ENCODE results near the gene CD6.

DNA sequence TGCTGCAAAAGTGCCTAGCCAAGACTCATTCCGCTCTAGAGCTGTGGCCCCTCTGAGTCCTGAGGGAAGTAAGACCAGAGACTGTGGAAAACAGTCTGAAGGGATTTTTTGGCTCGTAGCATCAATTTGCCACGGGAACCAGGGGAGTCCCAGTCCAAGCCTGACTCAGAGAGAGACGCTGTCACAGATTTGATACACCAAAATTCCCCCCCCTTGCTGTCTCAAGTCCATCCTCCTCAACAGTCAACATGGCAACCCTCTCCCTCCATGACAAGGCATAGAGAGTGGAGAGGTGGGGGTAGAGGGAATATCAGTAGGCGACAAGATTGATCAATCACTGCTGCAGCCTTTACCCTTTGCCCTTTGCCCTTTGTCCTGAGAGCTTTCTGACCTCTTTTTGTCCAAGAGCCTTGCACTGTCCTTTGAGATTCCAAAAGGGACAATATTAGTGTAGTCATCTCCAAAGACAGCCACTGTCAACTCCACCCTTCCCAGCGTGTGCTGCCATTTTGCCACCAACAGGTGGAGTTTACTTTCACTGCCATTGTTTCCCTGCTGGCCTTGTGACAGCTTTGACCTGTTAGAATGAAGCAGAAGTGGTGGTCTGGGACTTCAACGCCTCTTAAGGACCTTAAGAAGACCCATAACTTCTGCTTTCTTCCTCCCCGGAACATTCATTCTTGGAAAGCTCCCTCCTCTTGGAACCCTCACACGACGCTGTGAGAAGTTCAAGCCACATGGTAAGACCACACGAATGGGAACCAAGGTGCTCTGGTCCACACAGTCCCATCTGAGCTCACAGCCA, 26.8 kb upstream of the CD6 start:
- TF ChIP-seq, protein P1, sequence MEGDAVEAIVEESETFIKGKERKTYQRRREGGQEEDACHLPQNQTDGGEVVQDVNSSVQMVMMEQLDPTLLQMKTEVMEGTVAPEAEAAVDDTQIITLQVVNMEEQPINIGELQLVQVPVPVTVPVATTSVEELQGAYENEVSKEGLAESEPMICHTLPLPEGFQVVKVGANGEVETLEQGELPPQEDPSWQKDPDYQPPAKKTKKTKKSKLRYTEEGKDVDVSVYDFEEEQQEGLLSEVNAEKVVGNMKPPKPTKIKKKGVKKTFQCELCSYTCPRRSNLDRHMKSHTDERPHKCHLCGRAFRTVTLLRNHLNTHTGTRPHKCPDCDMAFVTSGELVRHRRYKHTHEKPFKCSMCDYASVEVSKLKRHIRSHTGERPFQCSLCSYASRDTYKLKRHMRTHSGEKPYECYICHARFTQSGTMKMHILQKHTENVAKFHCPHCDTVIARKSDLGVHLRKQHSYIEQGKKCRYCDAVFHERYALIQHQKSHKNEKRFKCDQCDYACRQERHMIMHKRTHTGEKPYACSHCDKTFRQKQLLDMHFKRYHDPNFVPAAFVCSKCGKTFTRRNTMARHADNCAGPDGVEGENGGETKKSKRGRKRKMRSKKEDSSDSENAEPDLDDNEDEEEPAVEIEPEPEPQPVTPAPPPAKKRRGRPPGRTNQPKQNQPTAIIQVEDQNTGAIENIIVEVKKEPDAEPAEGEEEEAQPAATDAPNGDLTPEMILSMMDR (IDR thresholded peaks at IDR 0.05): peak in 3 of 6 experiments; percentile 12 to 23 (median 18)
- TF ChIP-seq POLR2A (IDR thresholded peaks at IDR 0.05): no peak
